OCI-LY3 (cell line): ENCODE results near the gene PEAK1.

Experiments used
- EZH2phosphoT487 ChIP-seq: fragments of 200-600 bp; shearing (Covaris generic); IDR thresholded peaks from 2 replicates; pipeline ENCODE4 v1.6.1; 2018; ENCODE audit warnings: antibody characterized with exemption, mixed run types, low read depth
- TF ChIP-seq, protein P1 (sequence below): fragments of 200-600, 300-600 bp; sonication (generic); IDR thresholded peaks from 2 replicates; pipeline ENCODE4 v1.5.1; 2014; ENCODE audit warnings: antibody characterized with exemption, low read length, low read depth

DNA sequence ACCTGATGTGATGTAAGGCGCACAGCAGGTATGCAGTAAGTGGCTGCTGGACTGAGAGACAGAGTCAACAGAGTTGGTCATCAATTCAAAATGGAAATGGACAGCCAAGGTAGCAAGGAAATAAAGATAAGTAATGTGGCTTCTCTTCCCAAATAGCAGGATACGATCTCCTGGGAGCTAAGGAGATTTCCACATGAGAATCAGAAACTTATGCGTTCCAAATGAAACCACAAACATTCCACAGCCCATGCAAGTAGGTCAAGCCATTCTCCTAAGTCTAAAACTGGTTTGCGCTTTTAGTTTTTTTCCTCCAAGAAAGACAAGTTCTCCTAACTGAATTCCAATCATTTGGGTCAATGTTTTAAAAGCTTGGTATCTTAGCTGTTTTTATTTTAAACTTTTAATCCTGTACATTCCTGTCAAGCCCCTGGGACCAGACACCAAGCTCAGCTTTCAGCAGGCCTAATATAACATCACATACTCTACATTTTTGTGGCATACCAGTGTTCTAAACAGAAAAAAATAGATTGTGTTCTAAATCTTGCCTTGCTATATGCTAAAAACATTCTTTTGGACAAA, 275.3 kb downstream of the PEAK1 start:
- TF ChIP-seq, protein P1, sequence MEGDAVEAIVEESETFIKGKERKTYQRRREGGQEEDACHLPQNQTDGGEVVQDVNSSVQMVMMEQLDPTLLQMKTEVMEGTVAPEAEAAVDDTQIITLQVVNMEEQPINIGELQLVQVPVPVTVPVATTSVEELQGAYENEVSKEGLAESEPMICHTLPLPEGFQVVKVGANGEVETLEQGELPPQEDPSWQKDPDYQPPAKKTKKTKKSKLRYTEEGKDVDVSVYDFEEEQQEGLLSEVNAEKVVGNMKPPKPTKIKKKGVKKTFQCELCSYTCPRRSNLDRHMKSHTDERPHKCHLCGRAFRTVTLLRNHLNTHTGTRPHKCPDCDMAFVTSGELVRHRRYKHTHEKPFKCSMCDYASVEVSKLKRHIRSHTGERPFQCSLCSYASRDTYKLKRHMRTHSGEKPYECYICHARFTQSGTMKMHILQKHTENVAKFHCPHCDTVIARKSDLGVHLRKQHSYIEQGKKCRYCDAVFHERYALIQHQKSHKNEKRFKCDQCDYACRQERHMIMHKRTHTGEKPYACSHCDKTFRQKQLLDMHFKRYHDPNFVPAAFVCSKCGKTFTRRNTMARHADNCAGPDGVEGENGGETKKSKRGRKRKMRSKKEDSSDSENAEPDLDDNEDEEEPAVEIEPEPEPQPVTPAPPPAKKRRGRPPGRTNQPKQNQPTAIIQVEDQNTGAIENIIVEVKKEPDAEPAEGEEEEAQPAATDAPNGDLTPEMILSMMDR: no peak
- TF ChIP-seq EZH2phosphoT487: no peak
